DMS 273 (cell line): Measurements from ENCODE around the gene KDM2A.
A peak's percentile ranks its signal among the peaks of the same experiment; 100 is the strongest.

Source experiments
- DNase-seq: peaks from one replicate; lab custom pipeline; 2025; ENCODE audit not compliant: unreplicated experiment; lab: John Stamatoyannopoulos, UW

The KDM2A gene

GRCh38 chr11:67256477-67257135 lies 137.5 kb downstream of the KDM2A start:
- no peak for DNase-seq

- no peak for DNase-seq
Observed at GRCh38 chr11:67260406-67260805, 141.3 kb downstream of the KDM2A start.

GRCh38 chr11:67260885-67261639 lies 142.0 kb downstream of the KDM2A start:
- peak; percentile 69 for DNase-seq

GRCh38 chr11:67261640-67261945 lies 142.5 kb downstream of the KDM2A start:
- DNase-seq = no peak

GRCh38 chr11:67261946-67262681 lies 143.1 kb downstream of the KDM2A start:
- no peak for DNase-seq

GRCh38 chr11:67262731-67263675 lies 143.9 kb downstream of the KDM2A start:
- peak; percentile 81 for DNase-seq

- no peak for DNase-seq
Observed at GRCh38 chr11:67264260-67264659, 145.2 kb downstream of the KDM2A start.

GRCh38 chr11:67264877-67265632 lies 146.0 kb downstream of the KDM2A start:
- DNase-seq = no peak

GRCh38 chr11:67265633-67266448 lies 146.8 kb downstream of the KDM2A start:
- peak; percentile 79 for DNase-seq

GRCh38 chr11:67266449-67267187 lies 147.6 kb downstream of the KDM2A start, which contains the start of gene GRK2:
GRK2 (plus strand) TSS chr11:67266473; CDS start chr11:67266700, 227 bp downstream.
- DNase-seq = peak; percentile 76

- no peak for DNase-seq
Observed at GRCh38 chr11:67267188-67268080, 148.4 kb downstream of the KDM2A start.

- no peak for DNase-seq
Observed at GRCh38 chr11:67268081-67268961, 149.3 kb downstream of the KDM2A start.

- no peak for DNase-seq
Observed at GRCh38 chr11:67268962-67269268, 149.9 kb downstream of the KDM2A start.

- DNase-seq = peak; percentile 82
Observed at GRCh38 chr11:67269401-67270255, 150.6 kb downstream of the KDM2A start.

- no peak for DNase-seq
Observed at GRCh38 chr11:67270256-67271204, 151.5 kb downstream of the KDM2A start.
